Body of pancreas (tissue), 4 donors: Measurements from ENCODE around the gene ARPC5. TPM values are rescaled to one million over a fixed set of nuclear protein-coding genes. Genes with fewer than 3 reads are reported as not detected.
"Not testable (repeated sequence)": the region's sequence is repeated elsewhere in the genome, so short reads cannot be mapped to it uniquely, and the experiment has no call there.

Experiments
- ATAC-seq: fragments of 150-250 bp; one replicate; pipeline ENCODE4 v1.9.1; 2016
- DNase-seq, 4 donors: peaks; one replicate each; pipeline ENCODE4 v3.0.0-alpha.2; 2019
- H3K27ac ChIP-seq, 4 donors: fragments of 200-600 bp; sonication (generic); 1 replicate in 3 of 4; 2 replicates in 1 of 4; pipeline versions ENCODE4 v1.5.1 to v1.6.1; 2016 to 2019; ENCODE audit warnings: mild to moderate bottlenecking in 1 of 4, mixed read lengths in 1 of 4, moderate library complexity in 1 of 4
- H3K27me3 ChIP-seq, 2 donors: fragments of 200-600 bp; sonication (generic); one replicate each; pipeline ENCODE4 v1.6.0; 2016; ENCODE audit warnings: mild to moderate bottlenecking in 1 of 2
- H3K36me3 ChIP-seq, 2 donors: fragments of 200-600 bp; sonication (generic); replicated peaks in 1 of 2; 2 replicates each; pipeline ENCODE4 v1.5.1; 2016; ENCODE audit warnings: low read depth in 2 of 2; ENCODE audit not compliant: insufficient read depth in 1 of 2
- H3K4me1 ChIP-seq: fragments of 200-600 bp; sonication (generic); one replicate; pipeline ENCODE4 v1.6.0; 2016
- H3K4me3 ChIP-seq, 2 donors: fragments of 200-600 bp; sonication (generic); 1 replicate in 1 of 2; 2 replicates in 1 of 2; pipeline ENCODE4 v1.5.1; 2016 to 2019
- H3K9me3 ChIP-seq, 3 donors: fragments of 200-600 bp; sonication (generic); 1 replicate in 2 of 3; 2 replicates in 1 of 3; pipeline ENCODE4 v1.5.1; 2016
- CTCF ChIP-seq, 7 experiments: fragments of 450-650 bp in 4 of 7; fragments of 200-600 bp in 3 of 7; sonication (generic) in 3 of 7; IDR thresholded peaks; one replicate each; pipeline ENCODE4 v1.5.1; 2016 to 2019; ENCODE audit warnings: antibody characterized with exemption in 7 of 7
- POLR2A ChIP-seq, 3 donors: fragments of 450-650 bp; IDR thresholded peaks; one replicate each; pipeline ENCODE4 v1.6.1; 2016; ENCODE audit warnings: antibody characterized with exemption in 3 of 3, mild to moderate bottlenecking in 2 of 3
- WGBS, 2 donors: methylation state at CpG; one replicate each; pipeline ENCODE4 v1.1.5; 2017; 5-methylcytosine and 5-hydroxymethylcytosine counted together
- intact Hi-C: fragments of 100-400 bp; cut with DNase I; formaldehyde crosslinking; loops from one replicate; pipeline ENCODE4 v1.15.1; 2023
- total RNA-seq, 2 donors: library from RNA; depleted of rRNA; stranded (reverse); fragments of >200 nt; gene quantifications; one replicate each; pipeline ENCODE4 v1.1.0, GENCODE V29; 2016

The ARPC5 gene
- total RNA-seq, 2 donors from 2014 or later, result 29.3 to 52.4 TPM

DNA sequence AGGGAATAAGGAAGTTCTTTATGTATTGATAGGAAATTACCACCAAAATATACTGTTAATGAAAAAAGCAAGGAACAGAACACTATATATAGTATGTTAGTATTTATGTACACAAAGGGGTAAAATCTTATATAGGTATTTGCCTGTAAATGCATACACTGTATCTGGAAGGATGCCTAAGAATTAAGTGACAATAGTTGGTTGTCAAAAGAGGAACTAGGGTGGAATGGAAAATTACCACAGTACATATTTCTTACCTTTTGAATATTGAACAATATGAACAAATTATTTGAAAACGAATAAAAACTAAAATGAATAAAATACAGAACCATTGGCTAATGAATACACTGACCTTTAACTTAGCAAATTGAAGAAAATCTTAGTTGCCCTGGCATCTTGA, 13.6 kb downstream of the ARPC5 start:
- intact Hi-C loops, result loop anchor here (10.0 kb wide), 1 partner anchor 157 kb away; no protein-coding TSS in a partner anchor

GRCh38 chr1:183620311-183620710, 15.3 kb downstream of the ARPC5 start:
- WGBS, 2 donors, result 76% methylated on average over 2 of the region's 2 CpGs
- intact Hi-C loops, result loop anchor here (10.0 kb wide), 1 partner anchor 156 kb away; no protein-coding TSS in a partner anchor
- DNase-seq, result no peak

More for the DNA sequence above, 13.6 kb downstream of the ARPC5 start:
- Histone ChIP-seq H3K36me3 (no peaks in the 10 kb centered on the region), H3K4me1 (peaks cover 26% of the 10 kb centered on the region), H3K4me3 (no peak overlapping the region), H3K27me3 (no peaks in the 10 kb centered on the region), H3K9me3 (no peaks in the 10 kb centered on the region), H3K27ac (no peak overlapping the region)
- 29 to 41% methylated on average over 1 of the region's 1 CpG for WGBS, 2 donors
- DNase-seq (no peak), ATAC-seq (no peak)
- TF ChIP-seq POLR2A (IDR thresholded peaks at IDR 0.05), result no peak
- TF ChIP-seq CTCF (IDR thresholded peaks at IDR 0.05), result no peak

GRCh38 chr1:183619781-183620180, 15.8 kb downstream of the ARPC5 start:
- intact Hi-C loops, result loop anchor here (10.0 kb wide), 1 partner anchor 155 kb away; no protein-coding TSS in a partner anchor

More at GRCh38 chr1:183620311-183620710, 15.3 kb downstream of the ARPC5 start:
- TF ChIP-seq CTCF (IDR thresholded peaks at IDR 0.05) (no peak), POLR2A (IDR thresholded peaks at IDR 0.05) (no peak)
- H3K36me3 ChIP-seq, result no peaks in the 10 kb centered on the region
- no peak overlapping the region for H3K4me3 ChIP-seq
- no peak overlapping the region for H3K27ac ChIP-seq
- H3K27me3 ChIP-seq, result no peaks in the 10 kb centered on the region
- H3K4me1 ChIP-seq, result peaks cover 15% of the 10 kb centered on the region
- no peak for ATAC-seq
- no peaks in the 10 kb centered on the region for H3K9me3 ChIP-seq

DNA sequence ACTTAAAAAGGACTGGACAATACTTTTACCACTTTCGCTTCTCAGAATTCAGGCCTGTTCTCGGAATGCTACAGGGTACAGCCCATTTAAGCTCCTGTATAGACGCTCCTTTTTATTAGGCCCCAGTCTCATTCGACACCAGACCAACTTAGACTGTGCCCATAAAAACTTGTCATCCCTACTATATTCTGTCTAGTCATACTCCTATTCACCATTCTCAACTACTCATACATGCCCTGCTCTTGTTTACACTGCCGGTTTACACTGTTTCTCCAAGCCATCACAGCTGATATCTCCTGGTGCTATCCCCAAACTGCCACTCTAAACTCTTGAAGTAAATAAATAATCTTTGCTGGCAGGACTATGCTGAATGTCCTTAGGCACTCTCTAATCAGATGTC, 17.4 kb downstream of the ARPC5 start:
- 75 to 82% methylated on average over 5 of the region's 5 CpGs for WGBS, 2 donors

More at GRCh38 chr1:183619781-183620180, 15.8 kb downstream of the ARPC5 start:
- peaks cover 15% of the 10 kb centered on the region for H3K4me1 ChIP-seq
- no peaks in the 10 kb centered on the region for H3K9me3 ChIP-seq
- DNase-seq (no peak), ATAC-seq (no peak)
- WGBS, 2 donors, result 73 to 75% methylated on average over 1 of the region's 1 CpG
- H3K4me3 ChIP-seq, result no peak overlapping the region
- no peaks in the 10 kb centered on the region for H3K27me3 ChIP-seq
- H3K36me3 ChIP-seq, result no peaks in the 10 kb centered on the region
- H3K27ac ChIP-seq, result no peak overlapping the region
- no peak for TF ChIP-seq CTCF (IDR thresholded peaks at IDR 0.05)
- TF ChIP-seq POLR2A (IDR thresholded peaks at IDR 0.05), result no peak

GRCh38 chr1:183612975-183613374, 22.6 kb downstream of the ARPC5 start:
- H3K27ac ChIP-seq, ATAC-seq, H3K27me3 ChIP-seq, H3K4me1 ChIP-seq, intact Hi-C loops, DNase-seq, H3K36me3 ChIP-seq, H3K4me3 ChIP-seq, H3K9me3 ChIP-seq: not testable (repeated sequence)
- WGBS, 2 donors, result 82 to 87% methylated on average over 2 to 3 of the region's 3 CpGs

More for the DNA sequence above, 17.4 kb downstream of the ARPC5 start:
- H3K4me1 ChIP-seq, result peaks cover 15% of the 10 kb centered on the region
- H3K27me3 ChIP-seq, H3K36me3 ChIP-seq, ATAC-seq, intact Hi-C loops, H3K4me3 ChIP-seq, H3K9me3 ChIP-seq, H3K27ac ChIP-seq, DNase-seq: not testable (repeated sequence)

GRCh38 chr1:183612407-183612806, 23.2 kb downstream of the ARPC5 start:
- Histone ChIP-seq H3K9me3 (no peaks in the 10 kb centered on the region), H3K36me3 (no peaks in the 10 kb centered on the region), H3K27me3 (no peaks in the 10 kb centered on the region), H3K4me1 (no peaks in the 10 kb centered on the region), H3K27ac (no peak overlapping the region), H3K4me3 (no peak overlapping the region)
- no peak for TF ChIP-seq CTCF (IDR thresholded peaks at IDR 0.05)
- TF ChIP-seq POLR2A (IDR thresholded peaks at IDR 0.05), result no peak
- DNase-seq, result no peak
- intact Hi-C loops, result no loop called here
- ATAC-seq, result no peak
- 39 to 47% methylated on average over 3 of the region's 3 CpGs for WGBS, 2 donors
